Astrocyte (in vitro differentiated cells and primary cell): ENCODE measurements around the gene TBX5.

Experiments used
- EZH2 ChIP-seq: IDR thresholded peaks from 2 replicates; pipeline ENCODE4 v1.6.1; 2012; ENCODE audit warnings: mild to moderate bottlenecking, low read length, inconsistent platforms; ENCODE audit not compliant: insufficient read depth
- TF ChIP-seq, protein P1 (sequence below): IDR thresholded peaks from 2 replicates; pipeline ENCODE4 v1.5.1; 2011; ENCODE audit warnings: low read depth, mild to moderate bottlenecking, inconsistent platforms, low read length, moderate library complexity; ENCODE audit not compliant: insufficient read depth

DNA sequence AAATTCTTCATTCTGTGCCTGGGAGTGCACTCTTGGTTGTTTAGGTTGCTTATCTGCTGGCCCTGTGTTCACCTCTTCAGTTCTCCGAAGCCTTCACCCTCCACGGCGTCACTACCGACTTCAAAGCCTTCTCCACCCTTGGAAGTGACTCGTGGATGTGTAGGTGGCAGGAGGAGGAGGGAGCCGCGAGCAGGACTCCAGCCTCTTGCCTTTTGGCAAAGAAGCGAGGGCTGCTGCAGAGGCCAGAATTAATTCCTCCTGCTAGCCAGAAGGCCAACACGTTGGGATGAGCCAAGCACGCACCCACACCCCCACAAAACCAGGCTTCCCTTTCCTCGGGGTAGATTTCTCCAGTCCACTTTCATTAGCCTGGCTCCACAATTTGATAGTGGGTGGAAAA lies 86.5 kb downstream of the TBX5 start:
- TF ChIP-seq, protein P1, sequence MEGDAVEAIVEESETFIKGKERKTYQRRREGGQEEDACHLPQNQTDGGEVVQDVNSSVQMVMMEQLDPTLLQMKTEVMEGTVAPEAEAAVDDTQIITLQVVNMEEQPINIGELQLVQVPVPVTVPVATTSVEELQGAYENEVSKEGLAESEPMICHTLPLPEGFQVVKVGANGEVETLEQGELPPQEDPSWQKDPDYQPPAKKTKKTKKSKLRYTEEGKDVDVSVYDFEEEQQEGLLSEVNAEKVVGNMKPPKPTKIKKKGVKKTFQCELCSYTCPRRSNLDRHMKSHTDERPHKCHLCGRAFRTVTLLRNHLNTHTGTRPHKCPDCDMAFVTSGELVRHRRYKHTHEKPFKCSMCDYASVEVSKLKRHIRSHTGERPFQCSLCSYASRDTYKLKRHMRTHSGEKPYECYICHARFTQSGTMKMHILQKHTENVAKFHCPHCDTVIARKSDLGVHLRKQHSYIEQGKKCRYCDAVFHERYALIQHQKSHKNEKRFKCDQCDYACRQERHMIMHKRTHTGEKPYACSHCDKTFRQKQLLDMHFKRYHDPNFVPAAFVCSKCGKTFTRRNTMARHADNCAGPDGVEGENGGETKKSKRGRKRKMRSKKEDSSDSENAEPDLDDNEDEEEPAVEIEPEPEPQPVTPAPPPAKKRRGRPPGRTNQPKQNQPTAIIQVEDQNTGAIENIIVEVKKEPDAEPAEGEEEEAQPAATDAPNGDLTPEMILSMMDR: no peak
- TF ChIP-seq EZH2: no peak
